GM12878 (cell line): ENCODE measurements around the gene PKD1. TPM values are rescaled to one million over a fixed set of nuclear protein-coding genes. Genes with fewer than 3 reads are reported as not detected.

Experiments
- ATAC-seq: fragments of 200-7000 bp; cut with Tn5 transposase; 3 replicates; pipeline ENCODE4 v1.9.1; 2020; ENCODE audit warnings: mild to moderate bottlenecking, moderate library complexity
- BruUV-seq: library from RNA; stranded (reverse); fragments of 400-500 nt; replicated peaks from 2 replicates; lab custom pipeline; 2021; lab: Mats Ljungman, UMichigan
- CTCF ChIA-PET: fragments of 300-600 bp; sonication (Branson Sonifier 250); formaldehyde crosslinking; extraction: SDS; loops from one replicate; lab custom pipeline; 2021; ENCODE audit warnings: inconsistent platforms; lab: Yijun Ruan, JAX
- POLR2A ChIA-PET: fragments of 350-600 bp; formaldehyde crosslinking; extraction: SDS; loops from one replicate; lab custom pipeline; 2021; ENCODE audit warnings: inconsistent platforms; lab: Charles Lee
- RAD21 ChIA-PET: fragments of 300-600 bp; sonication (Branson Sonifier 250); formaldehyde crosslinking; loops from one replicate; lab custom pipeline; 2023; ENCODE audit warnings: antibody characterized with exemption; ENCODE audit not compliant: unreplicated experiment; lab: Charles Lee
- SMC1A ChIA-PET: fragments of 300-600 bp; sonication (Branson Sonifier 250); formaldehyde crosslinking; loops from one replicate; lab custom pipeline; 2023; ENCODE audit not compliant: unreplicated experiment, uncharacterized antibody; lab: Charles Lee
- DNase-seq: peaks from one replicate; pipeline ENCODE4 v3.0.0-alpha.2; 2011; ENCODE audit warnings: low read depth, low spot score
- FAIRE-seq: peaks from 3 replicates; lab custom pipeline; 2011; peaks lifted over from hg19 to GRCh38; lab: Jason Lieb, UNC
- H2AFZ ChIP-seq: 2 replicates; pipeline ENCODE4 v1.6.0; 2011; ENCODE audit warnings: low read depth, low read length, control low read depth; ENCODE audit not compliant: control insufficient read depth
- H3K27ac ChIP-seq: 2 replicates; pipeline ENCODE4 v1.5.1; 2011; ENCODE audit warnings: control low read depth; ENCODE audit not compliant: control insufficient read depth, insufficient read depth
- H3K27me3 ChIP-seq, 2 experiments: replicated peaks in 1 of 2; 2 replicates each; pipeline versions ENCODE4 v1.6.0 to v1.6.1; 2011; ENCODE audit warnings: low read length in 1 of 2; ENCODE audit not compliant: control insufficient read depth in 2 of 2, insufficient read depth in 2 of 2
- H3K36me3 ChIP-seq, 2 experiments: 2 replicates each; pipeline ENCODE4 v1.5.1; 2011; ENCODE audit warnings: low read length in 1 of 2; ENCODE audit not compliant: control insufficient read depth in 2 of 2, insufficient read depth in 2 of 2
- H3K4me1 ChIP-seq: 2 replicates; pipeline ENCODE4 v1.6.1; 2011; ENCODE audit warnings: mild to moderate bottlenecking, low read length, moderate library complexity, mixed read lengths; ENCODE audit not compliant: control insufficient read depth, insufficient read depth
- H3K4me2 ChIP-seq: 2 replicates; pipeline ENCODE4 v1.6.0; 2011; ENCODE audit warnings: control low read depth; ENCODE audit not compliant: control insufficient read depth, insufficient read depth
- H3K4me3 ChIP-seq: fragments of 200-600 bp; sonication (generic); 2 replicates; pipeline ENCODE4 v1.5.1; 2016
- H3K79me2 ChIP-seq: 2 replicates; pipeline ENCODE4 v1.6.0; 2011; ENCODE audit warnings: low read length; ENCODE audit not compliant: control insufficient read depth, insufficient read depth
- H3K9ac ChIP-seq: 2 replicates; pipeline ENCODE4 v1.8.0; 2011; ENCODE audit warnings: low read length, control low read depth, mixed read lengths; ENCODE audit not compliant: control insufficient read depth, insufficient read depth
- H3K9me3 ChIP-seq: replicated peaks from 3 replicates; pipeline ENCODE4 v1.5.1; 2011; ENCODE audit warnings: mild to moderate bottlenecking, low read length; ENCODE audit not compliant: control insufficient read depth, insufficient read depth
- H4K20me1 ChIP-seq: 2 replicates; pipeline ENCODE4 v1.6.0; 2011; ENCODE audit not compliant: control insufficient read depth, insufficient read depth
- ATF2 ChIP-seq: IDR thresholded peaks from 2 replicates; pipeline ENCODE4 v1.6.1; 2012; ENCODE audit warnings: low read length, inconsistent platforms
- ATF7 ChIP-seq: fragments of 450-650 bp; IDR thresholded peaks from 2 replicates; pipeline ENCODE4 v1.6.1; 2016; ENCODE audit warnings: low read depth, mild to moderate bottlenecking
- FOXM1 ChIP-seq: IDR thresholded peaks from 2 replicates; pipeline ENCODE4 v1.6.1; 2012; ENCODE audit warnings: low read depth, mild to moderate bottlenecking, inconsistent platforms, low read length, moderate library complexity
- MLLT1 ChIP-seq: fragments of 450-650 bp; IDR thresholded peaks from 2 replicates; pipeline ENCODE4 v1.6.1; 2016; ENCODE audit warnings: mild to moderate bottlenecking
- MTA3 ChIP-seq: IDR thresholded peaks from 2 replicates; pipeline ENCODE4 v1.6.1; 2012; ENCODE audit warnings: low read length, inconsistent platforms, borderline replicate concordance
- MXI1 ChIP-seq: fragments of 150-350 bp; IDR thresholded peaks from 2 replicates; pipeline ENCODE4 v1.6.1; 2011; ENCODE audit warnings: low read depth, mild to moderate bottlenecking, inconsistent platforms, low read length, improper control_type of control experiment
- NFYB ChIP-seq: IDR thresholded peaks from 2 replicates; pipeline ENCODE4 v1.6.1; 2011; ENCODE audit warnings: low read depth, mild to moderate bottlenecking, low read length, improper control_type of control experiment, moderate library complexity; ENCODE audit not compliant: insufficient read depth
- NR2C1 ChIP-seq: fragments of 450-650 bp; IDR thresholded peaks from 2 replicates; pipeline ENCODE4 v1.6.1; 2017; ENCODE audit warnings: antibody characterized with exemption, mild to moderate bottlenecking, moderate library complexity
- NR2F1 ChIP-seq: fragments of 450-650 bp; conservative IDR thresholded peaks from 2 replicates; pipeline ENCODE4 v1.6.1; 2017; ENCODE audit warnings: mild to moderate bottlenecking
- NRF1 ChIP-seq: conservative IDR thresholded peaks from 2 replicates; pipeline ENCODE4 v1.6.1; 2011; ENCODE audit warnings: mild to moderate bottlenecking, low read depth, low read length, improper control_type of control experiment
- RBBP5 ChIP-seq: fragments of 200-600 bp; sonication (generic); conservative IDR thresholded peaks from 2 replicates; pipeline ENCODE4 v1.6.1; 2016
- SKIL ChIP-seq: fragments of 450-650 bp; IDR thresholded peaks from 2 replicates; pipeline ENCODE4 v1.6.1; 2017; ENCODE audit warnings: mild to moderate bottlenecking, low read depth, inconsistent platforms; ENCODE audit not compliant: poor library complexity, severe bottlenecking
- SMARCA5 ChIP-seq: fragments of 450-650 bp; IDR thresholded peaks from 2 replicates; pipeline ENCODE4 v1.6.1; 2017; ENCODE audit warnings: mild to moderate bottlenecking
- SREBF2 ChIP-seq: IDR thresholded peaks from 2 replicates; pipeline ENCODE4 v1.6.1; 2012; ENCODE audit warnings: mild to moderate bottlenecking, low read length
- WGBS: methylation state at CpG from one replicate; pipeline ENCODE4 v1.1.6; 2016; ENCODE audit warnings: low lambda C conversion rate; ENCODE audit not compliant: insufficient replicate concordance, insufficient coverage; ENCODE audit errors: missing lambda C conversion rate; 5-methylcytosine and 5-hydroxymethylcytosine counted together
- in situ Hi-C: fragments of 300-500 bp; cut with MboI; formaldehyde crosslinking; loops from 9 replicates; pipeline ENCODE4 v1.14.3; 2018; ENCODE audit warnings: mixed read lengths
- intact Hi-C: fragments of 100-400 bp; cut with micrococcal nuclease; formaldehyde crosslinking; loops from one replicate; pipeline ENCODE4 v1.14.2; 2022; ENCODE audit not compliant: unreplicated experiment
- polyA plus RNA-seq, 11 experiments: library from polyadenylated mRNA; depleted of rRNA in 4 of 11; unstranded in 6 of 11; stranded (reverse) in 5 of 11; fragments of >200 nt; fragmentation: Nextera tagmentation in 4 of 11; fragmentation: Illumina TruSeq in 1 of 11; extraction: Ambion mirVana in 4 of 11; extraction: Trizol in 1 of 11; gene quantifications; 1 replicate in 1 of 11; 2 replicates in 10 of 11; pipeline versions ENCODE4 v1.2.1 to v1.2.3, GENCODE V29; 2011 to 2016; ENCODE audit warnings: inconsistent platforms in 2 of 11, missing spikeins in 2 of 11, low read depth in 1 of 11
- total RNA-seq, 4 experiments: library from RNA; depleted of rRNA in 3 of 4; stranded (reverse); fragments of >200 nt in 3 of 4; fragmentation: Illumina TruSeq in 1 of 4; extraction: Trizol in 1 of 4; gene quantifications; 2 replicates each; pipeline versions ENCODE4 v1.2.1 to v1.2.3, GENCODE V29; 2013 to 2021
- TF ChIP-seq, protein P1 (sequence below): fragments of 450-650 bp; IDR thresholded peaks from 2 replicates; pipeline ENCODE4 v1.6.1; 2017; ENCODE audit warnings: mild to moderate bottlenecking, moderate library complexity

The PKD1 gene
- total and polyA plus RNA-seq, 10 of the 15 experiments (the other 5 are each of a cell fraction or from before 2014, with no cell fraction given) = 0.11 to 62.0 (median 6.1) TPM

DNA sequence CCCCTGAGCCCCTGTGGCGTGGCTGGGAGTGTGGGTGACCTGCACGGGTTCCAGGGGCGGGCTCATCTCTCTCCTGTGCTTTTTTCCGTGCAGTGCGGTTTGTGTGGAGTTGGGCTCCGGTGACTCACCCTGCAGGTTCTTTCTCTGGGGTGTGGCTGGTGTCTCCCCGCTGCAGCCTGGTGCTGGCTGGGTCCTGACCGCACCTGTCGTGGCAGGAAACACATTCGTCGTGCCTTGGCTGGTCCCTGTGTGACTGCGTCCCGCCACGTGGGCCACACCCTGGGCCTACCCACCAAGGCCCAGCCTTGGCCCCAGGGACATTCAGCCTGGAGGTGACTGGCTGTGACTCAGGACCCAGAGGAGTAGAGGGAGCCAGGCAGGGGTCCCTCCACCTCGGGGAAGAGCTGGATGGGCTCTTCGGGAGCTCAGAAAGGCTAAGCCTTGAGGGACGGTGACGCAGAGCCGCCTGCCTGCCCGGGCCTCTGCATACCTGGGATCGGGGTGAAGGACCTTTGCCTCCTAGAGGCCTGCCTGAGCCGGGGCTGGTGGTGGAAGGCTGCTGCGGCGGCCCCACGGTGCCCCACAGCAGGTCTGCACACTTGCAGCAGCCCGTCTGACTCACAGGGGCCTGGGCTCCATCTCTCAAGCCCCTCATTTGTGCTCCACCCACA lies 27.6 kb upstream of the PKD1 start:
- no peak overlapping the region for H3K9ac ChIP-seq

More for the DNA sequence above, 27.6 kb upstream of the PKD1 start:
- no peak for ATAC-seq
- Histone ChIP-seq H3K4me2 (no peak overlapping the region), H2AFZ (no peak overlapping the region), H3K9me3 (no peaks in the 10 kb centered on the region; the same call in 2 of the 3 replicates)
- CTCF ChIA-PET = no interaction called here
- no TSS peak for BruUV-seq
- intact Hi-C loops = no loop called here
- TF ChIP-seq ATF7 = no peak
- TF ChIP-seq, protein P1, sequence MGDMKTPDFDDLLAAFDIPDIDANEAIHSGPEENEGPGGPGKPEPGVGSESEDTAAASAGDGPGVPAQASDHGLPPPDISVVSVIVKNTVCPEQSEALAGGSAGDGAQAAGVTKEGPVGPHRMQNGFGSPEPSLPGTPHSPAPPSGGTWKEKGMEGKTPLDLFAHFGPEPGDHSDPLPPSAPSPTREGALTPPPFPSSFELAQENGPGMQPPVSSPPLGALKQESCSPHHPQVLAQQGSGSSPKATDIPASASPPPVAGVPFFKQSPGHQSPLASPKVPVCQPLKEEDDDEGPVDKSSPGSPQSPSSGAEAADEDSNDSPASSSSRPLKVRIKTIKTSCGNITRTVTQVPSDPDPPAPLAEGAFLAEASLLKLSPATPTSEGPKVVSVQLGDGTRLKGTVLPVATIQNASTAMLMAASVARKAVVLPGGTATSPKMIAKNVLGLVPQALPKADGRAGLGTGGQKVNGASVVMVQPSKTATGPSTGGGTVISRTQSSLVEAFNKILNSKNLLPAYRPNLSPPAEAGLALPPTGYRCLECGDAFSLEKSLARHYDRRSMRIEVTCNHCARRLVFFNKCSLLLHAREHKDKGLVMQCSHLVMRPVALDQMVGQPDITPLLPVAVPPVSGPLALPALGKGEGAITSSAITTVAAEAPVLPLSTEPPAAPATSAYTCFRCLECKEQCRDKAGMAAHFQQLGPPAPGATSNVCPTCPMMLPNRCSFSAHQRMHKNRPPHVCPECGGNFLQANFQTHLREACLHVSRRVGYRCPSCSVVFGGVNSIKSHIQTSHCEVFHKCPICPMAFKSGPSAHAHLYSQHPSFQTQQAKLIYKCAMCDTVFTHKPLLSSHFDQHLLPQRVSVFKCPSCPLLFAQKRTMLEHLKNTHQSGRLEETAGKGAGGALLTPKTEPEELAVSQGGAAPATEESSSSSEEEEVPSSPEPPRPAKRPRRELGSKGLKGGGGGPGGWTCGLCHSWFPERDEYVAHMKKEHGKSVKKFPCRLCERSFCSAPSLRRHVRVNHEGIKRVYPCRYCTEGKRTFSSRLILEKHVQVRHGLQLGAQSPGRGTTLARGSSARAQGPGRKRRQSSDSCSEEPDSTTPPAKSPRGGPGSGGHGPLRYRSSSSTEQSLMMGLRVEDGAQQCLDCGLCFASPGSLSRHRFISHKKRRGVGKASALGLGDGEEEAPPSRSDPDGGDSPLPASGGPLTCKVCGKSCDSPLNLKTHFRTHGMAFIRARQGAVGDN = no peak
- TF ChIP-seq MTA3 = no peak
- no peak for TF ChIP-seq SMARCA5
- no peak for TF ChIP-seq NFYB
- TF ChIP-seq SREBF2 = no peak
- TF ChIP-seq MXI1 = no peak
- TF ChIP-seq ATF2 = no peak
- TF ChIP-seq NRF1 = no peak
- TF ChIP-seq NR2C1 = no peak
- no peak for TF ChIP-seq FOXM1
- TF ChIP-seq MLLT1 = no peak
- TF ChIP-seq NR2F1 = no peak
- TF ChIP-seq SKIL = no peak
- TF ChIP-seq RBBP5 = no peak
- TF ChIP-seq, all 136 proteins: peak for 0
- in situ Hi-C loops = no loop called here
- H4K20me1 ChIP-seq = no peaks in the 10 kb centered on the region
- 98% methylated on average over 26 of the region's 26 CpGs for WGBS
- POLR2A ChIA-PET = no interaction called here
- peaks cover 12% of the 10 kb centered on the region for H3K4me1 ChIP-seq
- DNase-seq = no peak
- SMC1A ChIA-PET = no interaction called here
- no peak overlapping the region for H3K4me3 ChIP-seq
- H3K27me3 ChIP-seq = no peaks in the 10 kb centered on the region
- FAIRE-seq = no peak
- RAD21 ChIA-PET = no interaction called here
- H3K27ac ChIP-seq = no peak overlapping the region
- H3K79me2 ChIP-seq = peaks cover 46% of the 10 kb centered on the region
- peaks cover 6 to 21% of the 10 kb centered on the region in 2 experiments; a peak in 3 of 4 replicates for H3K36me3 ChIP-seq
